Endothelial cell of umbilical vein (primary cell): ENCODE results near the gene ZNRF1. TPM values are rescaled to one million over a fixed set of nuclear protein-coding genes. Genes with fewer than 3 reads are reported as not detected.
A peak's percentile ranks its signal among the peaks of the same experiment; 100 is the strongest.

Experiments used
- BruUV-seq: library from RNA; stranded (reverse); fragments of 400-500 nt; replicated peaks from 2 replicates; lab custom pipeline; 2021; lab: Mats Ljungman, UMichigan
- CTCF ChIA-PET: fragments of 300-600, 350-600 bp; sonication (Branson Sonifier 250); formaldehyde crosslinking; loops from one replicate; lab custom pipeline; 2021; ENCODE audit warnings: antibody characterized with exemption, inconsistent platforms; lab: Charles Lee
- POLR2A ChIA-PET: fragments of 300-600, 350-600 bp; sonication (Branson Sonifier 250); formaldehyde crosslinking; loops from one replicate; lab custom pipeline; 2021; ENCODE audit warnings: antibody characterized with exemption, inconsistent platforms; lab: Charles Lee
- DNase-seq: peaks from one replicate; pipeline ENCODE4 v3.0.0-alpha.2; 2011; ENCODE audit warnings: low read depth, low spot score
- FAIRE-seq: peaks from 2 replicates; lab custom pipeline; 2011; peaks lifted over from hg19 to GRCh38; lab: Jason Lieb, UNC
- H2AFZ ChIP-seq: 2 replicates; pipeline ENCODE4 v1.6.0; 2012; ENCODE audit warnings: low read depth, low read length, control low read depth, inconsistent platforms
- H3K27ac ChIP-seq: 2 replicates; pipeline ENCODE4 v1.5.1; 2011; ENCODE audit warnings: low read depth, mild to moderate bottlenecking, control low read depth, low read length, moderate library complexity; ENCODE audit not compliant: insufficient read depth
- H3K27me3 ChIP-seq, 2 experiments: 2 replicates each; pipeline versions ENCODE4 v1.6.0 to v1.6.1; 2011; ENCODE audit warnings: low read length in 2 of 2, mixed read lengths in 1 of 2; ENCODE audit not compliant: control insufficient read depth in 2 of 2, insufficient read depth in 2 of 2
- H3K36me3 ChIP-seq, 2 experiments: 2 replicates in 1 of 2; 3 replicates in 1 of 2; pipeline ENCODE4 v1.5.1; 2011; ENCODE audit warnings: low read length in 2 of 2, mild to moderate bottlenecking in 1 of 2, moderate library complexity in 1 of 2; ENCODE audit not compliant: control insufficient read depth in 2 of 2, insufficient read depth in 2 of 2; ENCODE audit errors: extremely low read depth in 1 of 2
- H3K4me1 ChIP-seq: 3 replicates; pipeline ENCODE4 v1.5.1; 2011; ENCODE audit warnings: mild to moderate bottlenecking, low read length; ENCODE audit not compliant: control insufficient read depth, insufficient read depth; ENCODE audit errors: extremely low read depth
- H3K4me2 ChIP-seq: 2 replicates; pipeline ENCODE4 v1.6.1; 2011; ENCODE audit warnings: low read length, control low read depth, mixed read lengths; ENCODE audit not compliant: insufficient read depth
- H3K4me3 ChIP-seq, 3 experiments: fragments of 200-600 bp in 1 of 3; sonication (generic), shearing (Covaris generic) in 1 of 3; replicated peaks in 1 of 3; 2 replicates each; pipeline ENCODE4 v1.5.1; 2011 to 2016; ENCODE audit warnings: control low read depth in 3 of 3, low read length in 3 of 3, mild to moderate bottlenecking in 2 of 3, inconsistent platforms in 1 of 3, low read depth in 1 of 3, moderate library complexity in 1 of 3; ENCODE audit not compliant: insufficient read depth in 1 of 3
- H3K79me2 ChIP-seq: 2 replicates; pipeline ENCODE4 v1.6.0; 2012; ENCODE audit warnings: low read length, inconsistent platforms; ENCODE audit not compliant: control insufficient read depth, insufficient read depth
- H3K9ac ChIP-seq: replicated peaks from 2 replicates; pipeline ENCODE3; 2011; ENCODE audit warnings: low read length, control low read depth; ENCODE audit not compliant: insufficient read depth; ENCODE audit errors: extremely low read depth
- H3K9me1 ChIP-seq: replicated peaks from 3 replicates; pipeline ENCODE4 v1.6.0; 2011; ENCODE audit warnings: mild to moderate bottlenecking, low read length; ENCODE audit not compliant: control insufficient read depth, insufficient read depth; ENCODE audit errors: extremely low read depth
- H3K9me3 ChIP-seq: replicated peaks from 2 replicates; pipeline ENCODE4 v1.5.1; 2012; ENCODE audit warnings: low read length, inconsistent platforms; ENCODE audit not compliant: control insufficient read depth, insufficient read depth
- H4K20me1 ChIP-seq: replicated peaks from 2 replicates; pipeline ENCODE3; 2011; ENCODE audit warnings: mild to moderate bottlenecking, low read length; ENCODE audit not compliant: control insufficient read depth, insufficient read depth; ENCODE audit errors: extremely low read depth
- EZH2 ChIP-seq: IDR thresholded peaks from 2 replicates; pipeline ENCODE4 v1.6.1; 2012; ENCODE audit warnings: borderline replicate concordance, low read depth, mild to moderate bottlenecking, moderate library complexity, low read length, inconsistent platforms; ENCODE audit not compliant: severe bottlenecking
- FOS ChIP-seq: IDR thresholded peaks from 2 replicates; pipeline ENCODE4 v1.6.1; 2011; ENCODE audit warnings: mild to moderate bottlenecking, low read length, moderate library complexity, borderline replicate concordance; ENCODE audit not compliant: insufficient read depth
- GATA2 ChIP-seq: IDR thresholded peaks from 2 replicates; pipeline ENCODE4 v1.7.0; 2011; ENCODE audit warnings: low read depth, mild to moderate bottlenecking, moderate library complexity, mixed read lengths, low read length; ENCODE audit not compliant: insufficient read length, insufficient read depth
- JUN ChIP-seq: IDR thresholded peaks from 2 replicates; pipeline ENCODE4 v1.6.1; 2011; ENCODE audit warnings: borderline replicate concordance, low read depth; ENCODE audit not compliant: insufficient read length, insufficient read depth
- MAX ChIP-seq: IDR thresholded peaks from 2 replicates; pipeline ENCODE4 v1.6.1; 2011; ENCODE audit not compliant: insufficient read depth, insufficient read length
- MYC ChIP-seq: IDR thresholded peaks from one replicate; pipeline ENCODE4 v1.6.1; 2011; ENCODE audit warnings: mild to moderate bottlenecking, low read depth, low read length
- POLR2A ChIP-seq: IDR thresholded peaks from 2 replicates; pipeline ENCODE4 v1.6.1; 2012; ENCODE audit warnings: low read depth, mild to moderate bottlenecking, control low read depth, low read length
- dilution Hi-C: fragments of 300-500 bp; cut with MboI; formaldehyde crosslinking; loops from one replicate; pipeline ENCODE4 v1.15.0; 2019; ENCODE audit warnings: low sequenced_read_pairs; ENCODE audit not compliant: extremely low pct_ligation_motif_present
- intact Hi-C: fragments of 100-400 bp; cut with micrococcal nuclease; formaldehyde crosslinking; loops from one replicate; pipeline ENCODE4 v1.10.0; 2022
- polyA plus RNA-seq, 4 experiments: library from polyadenylated mRNA; depleted of rRNA in 3 of 4; stranded (reverse) in 3 of 4; unstranded in 1 of 4; fragments of >200 nt; gene quantifications; 2 replicates each; pipeline versions ENCODE4 v1.2.1 to v1.2.3, GENCODE V29; 2011 to 2012; ENCODE audit warnings: missing spikeins in 1 of 4
- total RNA-seq: library from RNA; stranded (reverse); gene quantifications from 2 replicates; pipeline ENCODE4 v1.2.3, GENCODE V29; 2021

ZNRF1 gene
- total and polyA plus RNA-seq, 2 donors (not counting 3 experiments of a cell fraction or from before 2014, with no cell fraction given), result 23.7 to 34.9 TPM

DNA sequence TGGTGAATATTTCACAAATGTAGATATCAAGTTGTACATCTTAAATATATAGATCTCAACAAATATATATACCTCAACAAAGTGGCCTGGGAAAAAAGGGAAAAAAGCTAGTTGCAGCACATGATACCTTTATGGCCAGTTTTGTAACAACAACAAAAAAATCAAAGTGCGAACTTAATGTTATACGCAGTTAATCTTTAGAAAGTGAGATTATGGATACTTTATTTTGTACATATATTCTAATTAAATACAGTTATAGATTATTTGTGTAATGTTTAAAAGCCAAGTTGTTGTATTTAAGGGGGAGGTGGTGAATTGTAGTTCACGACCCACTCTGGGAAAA is 149.1 kb downstream of the ZNRF1 start:
- Histone ChIP-seq H3K79me2 (peaks cover 19% of the 10 kb centered on the region), H3K4me3 (peak overlapping the region in 1 of 3 experiments; percentile 71), H3K9me1 (no peaks in the 10 kb centered on the region), H3K27me3 (no peaks in the 10 kb centered on the region), H3K27ac (no peak overlapping the region), H3K4me1 (peaks cover 6% of the 10 kb centered on the region), H3K4me2 (peak overlapping the region; percentile 81), H3K9ac (no peak overlapping the region), H3K36me3 (no peaks in the 10 kb centered on the region), H2AFZ (peak overlapping the region; percentile 65), H4K20me1 (no peaks in the 10 kb centered on the region), H3K9me3 (no peaks in the 10 kb centered on the region)
- intact Hi-C loops (no loop called here), dilution Hi-C loops (no loop called here)
- FAIRE-seq (no peak), DNase-seq (no peak)
- ChIA-PET CTCF (no interaction called here), POLR2A (no interaction called here)
- TF ChIP-seq POLR2A (no peak), FOS (no peak), EZH2 (no peak), MYC (no peak), JUN (no peak), MAX (no peak), GATA2 (no peak)
- BruUV-seq, result no TSS peak
